IMR-90 (cell line): ENCODE measurements around the gene FGFR4. TPM values are rescaled to one million over a fixed set of nuclear protein-coding genes. Genes with fewer than 3 reads are reported as not detected.

Experiments
- ATAC-seq: fragments of 200-7000 bp; cut with Tn5 transposase; 2 replicates; pipeline ENCODE4 v1.9.1; 2020; ENCODE audit warnings: low read depth, mild to moderate bottlenecking, moderate library complexity
- BruUV-seq: library from RNA; stranded (reverse); fragments of 400-500 nt; replicated peaks from 2 replicates; lab custom pipeline; 2021; lab: Mats Ljungman, UMichigan
- CTCF ChIA-PET: fragments of 300-600 bp; formaldehyde crosslinking; extraction: SDS; loops from one replicate; lab custom pipeline; 2021; ENCODE audit warnings: antibody characterized with exemption; lab: Yijun Ruan, JAX
- POLR2A ChIA-PET: fragments of 300-600 bp; sonication (Branson Sonifier 250); formaldehyde crosslinking; loops from one replicate; lab custom pipeline; 2022; ENCODE audit warnings: antibody characterized with exemption; ENCODE audit not compliant: unreplicated experiment; lab: Charles Lee
- DNase-seq: peaks from one replicate; pipeline ENCODE4 v3.0.0; 2013
- H2AFZ ChIP-seq: replicated peaks from 2 replicates; pipeline ENCODE3; 2013; ENCODE audit warnings: low read length, mild to moderate bottlenecking; ENCODE audit not compliant: poor library complexity
- H2AK5ac ChIP-seq: 2 replicates; pipeline ENCODE4 v1.6.1; 2013; ENCODE audit warnings: low read depth, low read length, inconsistent platforms
- H2AK9ac ChIP-seq: replicated peaks from 2 replicates; pipeline ENCODE3; 2013; ENCODE audit warnings: mild to moderate bottlenecking, low read depth, low read length, moderate library complexity; ENCODE audit not compliant: poor library complexity
- H2BK120ac ChIP-seq: 2 replicates; pipeline ENCODE4 v1.6.1; 2013; ENCODE audit warnings: low read depth, low read length, inconsistent platforms
- H2BK15ac ChIP-seq: 3 replicates; pipeline ENCODE4 v1.6.1; 2013; ENCODE audit warnings: low read depth, low read length, inconsistent platforms
- H2BK20ac ChIP-seq: 2 replicates; pipeline ENCODE4 v1.6.1; 2013; ENCODE audit warnings: low read depth, mild to moderate bottlenecking, inconsistent platforms, low read length, moderate library complexity
- H2BK5ac ChIP-seq: 2 replicates; pipeline ENCODE4 v1.6.1; 2013; ENCODE audit warnings: mild to moderate bottlenecking, low read depth, low read length, inconsistent platforms; ENCODE audit not compliant: poor library complexity, severe bottlenecking
- H3K14ac ChIP-seq: replicated peaks from 2 replicates; pipeline ENCODE4 v1.6.1; 2013; ENCODE audit warnings: low read depth, low read length, inconsistent platforms
- H3K18ac ChIP-seq: 2 replicates; pipeline ENCODE4 v1.6.1; 2013; ENCODE audit warnings: low read depth, low read length, control low read depth
- H3K23ac ChIP-seq: 2 replicates; pipeline ENCODE4 v1.6.1; 2013; ENCODE audit warnings: low read depth, low read length, inconsistent platforms
- H3K27ac ChIP-seq: 2 replicates; pipeline ENCODE4 v1.5.1; 2013; ENCODE audit warnings: mild to moderate bottlenecking, control low read depth, low read length; ENCODE audit not compliant: insufficient read depth
- H3K27me3 ChIP-seq: 2 replicates; pipeline ENCODE4 v1.6.1; 2013; ENCODE audit warnings: low read length; ENCODE audit not compliant: control insufficient read depth, insufficient read depth
- H3K36me3 ChIP-seq: 2 replicates; pipeline ENCODE4 v1.6.1; 2013; ENCODE audit warnings: low read length, mixed read lengths; ENCODE audit not compliant: control insufficient read depth, insufficient read depth
- H3K4ac ChIP-seq: 2 replicates; pipeline ENCODE4 v1.6.1; 2013; ENCODE audit warnings: low read depth, low read length, inconsistent platforms
- H3K4me1 ChIP-seq: 2 replicates; pipeline ENCODE4 v1.6.1; 2013; ENCODE audit warnings: low read length, mixed read lengths; ENCODE audit not compliant: control insufficient read depth, insufficient read depth
- H3K4me2 ChIP-seq: 2 replicates; pipeline ENCODE4 v1.6.1; 2013; ENCODE audit warnings: low read depth, mild to moderate bottlenecking, control low read depth, low read length, moderate library complexity
- H3K4me3 ChIP-seq: 2 replicates; pipeline ENCODE4 v1.5.1; 2013; ENCODE audit warnings: low read depth, mild to moderate bottlenecking, control low read depth, low read length, moderate library complexity; ENCODE audit not compliant: insufficient read depth
- H3K56ac ChIP-seq: 2 replicates; pipeline ENCODE4 v1.6.1; 2013; ENCODE audit warnings: low read length, inconsistent platforms; ENCODE audit not compliant: insufficient read depth; ENCODE audit errors: extremely low read depth
- H3K79me1 ChIP-seq, 2 experiments: 2 replicates each; pipeline ENCODE4 v1.6.1; 2013; ENCODE audit warnings: low read length in 2 of 2, inconsistent platforms in 1 of 2, low read depth in 1 of 2
- H3K9ac ChIP-seq: 2 replicates; pipeline ENCODE4 v1.6.1; 2013; ENCODE audit warnings: low read depth, low read length, control low read depth
- H3K9me1 ChIP-seq: 2 replicates; pipeline ENCODE4 v1.6.1; 2013; ENCODE audit warnings: low read length, inconsistent platforms; ENCODE audit not compliant: insufficient read depth
- H3K9me3 ChIP-seq: 2 replicates; pipeline ENCODE4 v1.6.1; 2013; ENCODE audit warnings: low read length; ENCODE audit not compliant: control insufficient read depth, insufficient read depth
- H4K20me1 ChIP-seq: 2 replicates; pipeline ENCODE4 v1.6.1; 2013; ENCODE audit warnings: low read length, inconsistent platforms; ENCODE audit not compliant: insufficient read depth
- H4K5ac ChIP-seq: 2 replicates; pipeline ENCODE4 v1.6.1; 2013; ENCODE audit warnings: mild to moderate bottlenecking, low read depth, low read length, control low read depth
- H4K8ac ChIP-seq, 2 experiments: 2 replicates each; pipeline ENCODE4 v1.6.1; 2013; ENCODE audit warnings: low read depth in 2 of 2, low read length in 2 of 2, control low read depth in 1 of 2, inconsistent platforms in 1 of 2
- H4K91ac ChIP-seq: 2 replicates; pipeline ENCODE4 v1.6.1; 2013; ENCODE audit warnings: low read depth, low read length, inconsistent platforms; ENCODE audit not compliant: insufficient read depth
- CEBPB ChIP-seq: IDR thresholded peaks from 2 replicates; pipeline ENCODE4 v1.6.1; 2012; ENCODE audit warnings: low read depth, low read length, improper control_type of control experiment
- CHD1 ChIP-seq: IDR thresholded peaks from 2 replicates; pipeline ENCODE4 v1.6.1; 2012; ENCODE audit warnings: low read depth, low read length, improper control_type of control experiment
- FOS ChIP-seq: fragments of 150-350 bp; IDR thresholded peaks from 2 replicates; pipeline ENCODE4 v1.6.1; 2016; ENCODE audit warnings: low read depth, low read length
- MAFK ChIP-seq: IDR thresholded peaks from 2 replicates; pipeline ENCODE4 v1.6.1; 2012; ENCODE audit warnings: low read depth, low read length, improper control_type of control experiment
- MAZ ChIP-seq: IDR thresholded peaks from 2 replicates; pipeline ENCODE4 v1.6.1; 2012; ENCODE audit warnings: low read depth, mild to moderate bottlenecking, low read length, improper control_type of control experiment, moderate library complexity, borderline replicate concordance
- MXI1 ChIP-seq: IDR thresholded peaks from 2 replicates; pipeline ENCODE4 v1.6.1; 2012; ENCODE audit warnings: low read depth, mild to moderate bottlenecking, low read length, moderate library complexity, borderline replicate concordance
- NFE2L2 ChIP-seq: fragments of 150-350 bp; IDR thresholded peaks from 2 replicates; pipeline ENCODE4 v1.6.1; 2016; ENCODE audit warnings: low read depth, mild to moderate bottlenecking, low read length
- POLR2A ChIP-seq: IDR thresholded peaks from 2 replicates; pipeline ENCODE4 v1.6.1; 2012; ENCODE audit warnings: mild to moderate bottlenecking, low read depth, low read length
- RAD21 ChIP-seq: IDR thresholded peaks from 2 replicates; pipeline ENCODE4 v1.6.1; 2012; ENCODE audit warnings: low read length, improper control_type of control experiment
- RCOR1 ChIP-seq: IDR thresholded peaks from 2 replicates; pipeline ENCODE4 v1.6.1; 2012; ENCODE audit warnings: mild to moderate bottlenecking, low read length, improper control_type of control experiment; ENCODE audit not compliant: insufficient replicate concordance
- WGBS, 2 experiments: methylation state at CpG; one replicate each; pipeline versions ENCODE4 v1.1.5 to v1.1.7; 2013; ENCODE audit warnings: missing lambda C conversion rate in 2 of 2; ENCODE audit not compliant: insufficient read length in 1 of 2; ENCODE audit errors: extremely low coverage in 2 of 2; 5-methylcytosine and 5-hydroxymethylcytosine counted together
- dilution Hi-C: fragments of 300-500 bp; cut with HindIII; formaldehyde crosslinking; loops from one replicate; pipeline ENCODE4 v1.14.3; 2018; ENCODE audit warnings: low sequenced_read_pairs; ENCODE audit not compliant: unreplicated experiment
- in situ Hi-C: fragments of 300-500 bp; cut with MboI; formaldehyde crosslinking; loops from 3 replicates; pipeline ENCODE4 v1.14.3; 2019; ENCODE audit warnings: low sequenced_read_pairs, inconsistent platforms, mixed read lengths
- intact Hi-C: fragments of 100-400 bp; cut with micrococcal nuclease; formaldehyde crosslinking; loops from 2 replicates; pipeline ENCODE4 v1.10.0; 2022
- polyA plus RNA-seq, 3 experiments: library from polyadenylated mRNA; depleted of rRNA; stranded (reverse); fragments of >200 nt; gene quantifications; 2 replicates each; pipeline ENCODE4 v1.2.3, GENCODE V29; 2012; ENCODE audit warnings: low replicate concordance in 1 of 3
- total RNA-seq: library from RNA; depleted of rRNA; stranded (reverse); fragments of >200 nt; gene quantifications from 2 replicates; pipeline ENCODE4 v1.2.3, GENCODE V29; 2012
- TF ChIP-seq, protein P1 (sequence below): conservative IDR thresholded peaks from 2 replicates; pipeline ENCODE4 v1.5.1; 2012; ENCODE audit warnings: mild to moderate bottlenecking, low read depth, low read length, improper control_type of control experiment
- TF ChIP-seq, protein P2 (sequence below): fragments of 150-350 bp; IDR thresholded peaks from 2 replicates; pipeline ENCODE4 v1.6.1; 2017; ENCODE audit warnings: mild to moderate bottlenecking, antibody characterized with exemption, low read length, low read depth

Gene FGFR4
- total and polyA plus RNA-seq, 2 of the 4 experiments (the other 2 are of a cell fraction) = 0.90 to 2.4 TPM

DNA sequence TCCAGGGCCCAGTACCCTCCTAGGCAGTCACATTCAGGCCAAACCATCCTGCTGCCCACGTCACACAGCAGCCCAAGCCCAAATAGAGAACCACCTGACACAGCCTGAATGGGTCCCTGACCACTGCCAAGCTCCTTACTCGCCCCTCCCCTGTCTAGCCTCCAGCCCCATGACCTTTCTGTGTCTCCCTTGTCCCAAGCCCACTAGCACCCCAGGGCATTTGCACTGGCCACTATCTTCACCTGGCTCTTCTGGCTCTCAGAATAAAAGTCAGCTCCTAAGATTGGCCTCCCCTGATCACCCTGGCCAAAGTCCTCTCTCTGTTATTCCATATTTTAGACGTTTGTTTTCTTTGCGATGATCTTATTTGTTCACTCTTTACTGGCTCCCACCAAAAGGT lies 20.4 kb downstream of the FGFR4 start:
- ATAC-seq (no peak), DNase-seq (no peak)
- Histone ChIP-seq H3K18ac (no peak overlapping the region), H3K27ac (no peak overlapping the region), H3K14ac (no peak overlapping the region), H2BK120ac (no peak overlapping the region), H2BK15ac (no peak overlapping the region), H3K27me3 (no peaks in the 10 kb centered on the region; the same call in 1 of the 2 replicates), H2AK5ac (no peak overlapping the region), H2AK9ac (no peak overlapping the region), H4K91ac (no peak overlapping the region), H3K36me3 (no peaks in the 10 kb centered on the region), H3K4me3 (no peak overlapping the region), H3K9me3 (no peaks in the 10 kb centered on the region), H3K79me1 (no peaks in the 10 kb centered on the region), H3K4ac (no peak overlapping the region), H4K20me1 (no peaks in the 10 kb centered on the region), H3K9me1 (no peaks in the 10 kb centered on the region), H3K9ac (no peak overlapping the region), H3K56ac (no peak overlapping the region), H3K23ac (no peak overlapping the region), H2BK5ac (no peak overlapping the region), H3K4me1 (no peaks in the 10 kb centered on the region), H3K4me2 (no peak overlapping the region), H2AFZ (no peak overlapping the region), H2BK20ac (no peak overlapping the region), H4K5ac (no peak overlapping the region), H4K8ac (no peak overlapping the region)
- TF ChIP-seq RAD21 = no peak
- TF ChIP-seq POLR2A = no peak
- no peak for TF ChIP-seq MXI1
- TF ChIP-seq NFE2L2 = no peak
- TF ChIP-seq CHD1 = no peak
- TF ChIP-seq, protein P1, sequence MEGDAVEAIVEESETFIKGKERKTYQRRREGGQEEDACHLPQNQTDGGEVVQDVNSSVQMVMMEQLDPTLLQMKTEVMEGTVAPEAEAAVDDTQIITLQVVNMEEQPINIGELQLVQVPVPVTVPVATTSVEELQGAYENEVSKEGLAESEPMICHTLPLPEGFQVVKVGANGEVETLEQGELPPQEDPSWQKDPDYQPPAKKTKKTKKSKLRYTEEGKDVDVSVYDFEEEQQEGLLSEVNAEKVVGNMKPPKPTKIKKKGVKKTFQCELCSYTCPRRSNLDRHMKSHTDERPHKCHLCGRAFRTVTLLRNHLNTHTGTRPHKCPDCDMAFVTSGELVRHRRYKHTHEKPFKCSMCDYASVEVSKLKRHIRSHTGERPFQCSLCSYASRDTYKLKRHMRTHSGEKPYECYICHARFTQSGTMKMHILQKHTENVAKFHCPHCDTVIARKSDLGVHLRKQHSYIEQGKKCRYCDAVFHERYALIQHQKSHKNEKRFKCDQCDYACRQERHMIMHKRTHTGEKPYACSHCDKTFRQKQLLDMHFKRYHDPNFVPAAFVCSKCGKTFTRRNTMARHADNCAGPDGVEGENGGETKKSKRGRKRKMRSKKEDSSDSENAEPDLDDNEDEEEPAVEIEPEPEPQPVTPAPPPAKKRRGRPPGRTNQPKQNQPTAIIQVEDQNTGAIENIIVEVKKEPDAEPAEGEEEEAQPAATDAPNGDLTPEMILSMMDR = no peak
- no peak for TF ChIP-seq MAFK
- TF ChIP-seq, protein P2, sequence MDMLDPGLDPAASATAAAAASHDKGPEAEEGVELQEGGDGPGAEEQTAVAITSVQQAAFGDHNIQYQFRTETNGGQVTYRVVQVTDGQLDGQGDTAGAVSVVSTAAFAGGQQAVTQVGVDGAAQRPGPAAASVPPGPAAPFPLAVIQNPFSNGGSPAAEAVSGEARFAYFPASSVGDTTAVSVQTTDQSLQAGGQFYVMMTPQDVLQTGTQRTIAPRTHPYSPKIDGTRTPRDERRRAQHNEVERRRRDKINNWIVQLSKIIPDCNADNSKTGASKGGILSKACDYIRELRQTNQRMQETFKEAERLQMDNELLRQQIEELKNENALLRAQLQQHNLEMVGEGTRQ = no peak
- TF ChIP-seq MAZ = no peak
- TF ChIP-seq RCOR1 = no peak
- no peak for TF ChIP-seq FOS
- TF ChIP-seq CEBPB = no peak
- dilution Hi-C loops (no loop called here), intact Hi-C loops (no loop called here), in situ Hi-C loops (no loop called here)
- ChIA-PET CTCF (no interaction called here), POLR2A (no interaction called here)
- BruUV-seq = no TSS peak
- no CpG with 5 or more reads among the region's 4 CpGs for WGBS, 2 experiments
